Kidney epithelial cell (primary cell): Measurements from ENCODE around the gene MOSPD2. TPM values are rescaled to one million over a fixed set of nuclear protein-coding genes. Genes with fewer than 3 reads are reported as not detected.

ENCODE experiments used
- DNase-seq: peaks from one replicate; pipeline ENCODE4 v3.0.0-alpha.2; 2010; ENCODE audit warnings: low read depth
- H3K27me3 ChIP-seq: 2 replicates; pipeline ENCODE4 v1.6.0; 2011; ENCODE audit warnings: low read length; ENCODE audit not compliant: control insufficient read depth, insufficient read depth
- H3K36me3 ChIP-seq: 2 replicates; pipeline ENCODE4 v1.5.1; 2011; ENCODE audit warnings: low read length; ENCODE audit not compliant: control insufficient read depth, insufficient read depth
- H3K4me3 ChIP-seq: 2 replicates; pipeline ENCODE4 v1.5.1; 2011; ENCODE audit warnings: low read depth, mild to moderate bottlenecking, control low read depth, low read length
- total RNA-seq: library from RNA; depleted of rRNA; stranded (reverse); fragments of >200 nt; gene quantifications from 2 replicates; pipeline ENCODE4 v1.2.3, GENCODE V29; 2015
- TF ChIP-seq, protein P1 (sequence below): IDR thresholded peaks from 2 replicates; pipeline ENCODE4 v1.5.1; 2011; ENCODE audit warnings: mild to moderate bottlenecking, moderate library complexity, low read length, control low read depth, inconsistent platforms; ENCODE audit not compliant: insufficient read depth, poor library complexity, severe bottlenecking

Gene MOSPD2
- total RNA-seq, 1 donor from 2014 or later: 10.3 TPM

DNA sequence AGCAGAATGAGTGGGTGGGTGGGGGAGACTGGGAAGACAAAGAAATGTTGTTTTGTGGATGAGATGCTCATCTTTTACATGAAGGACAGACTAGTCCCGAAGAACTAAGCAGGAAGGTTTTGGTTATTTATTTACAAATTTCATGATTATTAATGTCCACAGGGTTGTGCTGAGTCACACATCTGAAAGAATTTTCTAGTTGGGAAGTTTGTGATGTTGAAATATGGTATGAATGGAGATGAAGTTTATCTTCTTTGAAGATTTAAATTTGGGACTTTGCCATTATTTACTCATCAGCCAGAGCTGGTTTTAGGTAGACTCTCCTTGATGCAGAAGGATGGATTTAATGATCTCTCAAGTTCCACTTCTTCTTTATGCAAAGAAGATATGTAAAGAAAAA lies 75.5 kb downstream of the MOSPD2 start:
- DNase-seq: no peak
- no peaks in the 10 kb centered on the region for H3K36me3 ChIP-seq
- no peak overlapping the region for H3K4me3 ChIP-seq
- H3K27me3 ChIP-seq: no peaks in the 10 kb centered on the region
- TF ChIP-seq, protein P1, sequence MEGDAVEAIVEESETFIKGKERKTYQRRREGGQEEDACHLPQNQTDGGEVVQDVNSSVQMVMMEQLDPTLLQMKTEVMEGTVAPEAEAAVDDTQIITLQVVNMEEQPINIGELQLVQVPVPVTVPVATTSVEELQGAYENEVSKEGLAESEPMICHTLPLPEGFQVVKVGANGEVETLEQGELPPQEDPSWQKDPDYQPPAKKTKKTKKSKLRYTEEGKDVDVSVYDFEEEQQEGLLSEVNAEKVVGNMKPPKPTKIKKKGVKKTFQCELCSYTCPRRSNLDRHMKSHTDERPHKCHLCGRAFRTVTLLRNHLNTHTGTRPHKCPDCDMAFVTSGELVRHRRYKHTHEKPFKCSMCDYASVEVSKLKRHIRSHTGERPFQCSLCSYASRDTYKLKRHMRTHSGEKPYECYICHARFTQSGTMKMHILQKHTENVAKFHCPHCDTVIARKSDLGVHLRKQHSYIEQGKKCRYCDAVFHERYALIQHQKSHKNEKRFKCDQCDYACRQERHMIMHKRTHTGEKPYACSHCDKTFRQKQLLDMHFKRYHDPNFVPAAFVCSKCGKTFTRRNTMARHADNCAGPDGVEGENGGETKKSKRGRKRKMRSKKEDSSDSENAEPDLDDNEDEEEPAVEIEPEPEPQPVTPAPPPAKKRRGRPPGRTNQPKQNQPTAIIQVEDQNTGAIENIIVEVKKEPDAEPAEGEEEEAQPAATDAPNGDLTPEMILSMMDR: no peak

DNA sequence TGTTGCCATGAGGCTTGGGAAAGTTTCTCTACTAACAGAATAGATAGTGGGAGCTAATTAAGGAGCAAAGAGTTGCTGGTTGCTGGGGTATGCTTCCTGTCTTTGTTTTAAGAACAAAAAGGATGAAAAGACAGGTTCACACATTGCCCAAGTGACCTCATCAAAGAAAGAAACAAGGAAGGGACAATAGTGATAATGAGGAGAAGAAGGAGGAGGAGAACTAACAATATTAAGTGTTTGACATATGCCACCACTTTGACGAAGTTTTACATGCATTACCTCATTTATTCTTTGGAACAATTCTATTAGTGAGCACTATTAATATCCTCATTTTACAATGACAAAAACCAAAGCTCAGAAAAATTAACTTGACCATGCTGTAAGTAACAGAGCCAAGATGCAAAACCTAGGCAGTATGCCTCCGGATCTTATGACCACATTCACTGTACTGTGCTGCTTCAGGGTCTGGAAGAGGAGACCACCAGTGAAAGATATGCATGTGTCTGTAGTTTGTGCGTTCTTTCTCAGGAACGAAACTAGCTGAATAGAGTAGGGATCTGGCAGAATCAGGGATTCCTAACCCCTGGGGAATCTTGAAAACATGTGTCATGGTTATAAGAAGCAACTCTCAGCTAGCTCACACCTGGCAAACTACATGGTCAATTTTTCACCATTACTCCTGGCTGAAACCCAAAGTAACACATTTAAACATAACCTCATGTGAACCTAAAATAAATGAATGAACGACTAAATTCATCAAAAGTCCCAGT lies 83.8 kb downstream of the MOSPD2 start:
- DNase-seq: no peak
- Histone ChIP-seq H3K36me3 (no peaks in the 10 kb centered on the region), H3K27me3 (no peaks in the 10 kb centered on the region), H3K4me3 (no peak overlapping the region)
- TF ChIP-seq, protein P1: no peak

DNA sequence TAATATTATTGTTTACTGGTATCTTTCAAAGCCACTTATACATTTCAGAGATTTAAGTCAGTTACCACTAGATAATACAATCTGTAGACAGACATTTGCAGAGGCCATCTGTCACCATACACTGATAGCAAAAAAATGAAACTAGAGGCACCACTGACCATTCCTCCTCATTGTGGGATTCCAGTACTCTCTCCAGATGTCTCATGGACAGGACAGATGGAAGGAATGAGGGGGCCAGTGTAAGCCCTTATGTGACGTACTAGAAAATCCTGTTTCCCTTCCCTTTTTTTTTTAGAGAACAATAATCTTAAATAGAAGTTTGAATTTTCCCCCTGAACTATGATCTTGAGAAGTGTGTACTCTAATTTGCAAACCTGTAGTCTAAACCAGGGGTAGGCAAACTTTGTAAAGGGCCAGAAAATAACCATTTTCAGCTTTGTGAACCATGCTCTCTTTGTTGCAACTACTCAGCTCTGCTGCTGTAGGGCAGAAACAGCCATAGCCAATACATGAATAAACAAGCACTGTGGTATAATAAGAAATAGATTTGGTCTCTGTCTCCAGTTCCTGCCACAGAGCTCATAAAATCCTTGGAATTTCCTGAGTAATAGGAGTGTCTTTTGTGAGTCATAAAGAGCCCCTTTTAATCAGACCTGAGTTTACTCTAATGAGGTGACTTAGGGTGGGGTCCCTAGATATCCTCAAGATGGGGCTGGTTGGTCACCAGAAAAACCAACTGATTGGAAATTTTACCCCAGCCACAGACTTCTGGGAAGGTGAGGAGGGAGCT lies 90.4 kb downstream of the MOSPD2 start:
- Histone ChIP-seq H3K4me3 (no peak overlapping the region), H3K27me3 (no peaks in the 10 kb centered on the region)
- peak; percentile 9 for DNase-seq

DNA sequence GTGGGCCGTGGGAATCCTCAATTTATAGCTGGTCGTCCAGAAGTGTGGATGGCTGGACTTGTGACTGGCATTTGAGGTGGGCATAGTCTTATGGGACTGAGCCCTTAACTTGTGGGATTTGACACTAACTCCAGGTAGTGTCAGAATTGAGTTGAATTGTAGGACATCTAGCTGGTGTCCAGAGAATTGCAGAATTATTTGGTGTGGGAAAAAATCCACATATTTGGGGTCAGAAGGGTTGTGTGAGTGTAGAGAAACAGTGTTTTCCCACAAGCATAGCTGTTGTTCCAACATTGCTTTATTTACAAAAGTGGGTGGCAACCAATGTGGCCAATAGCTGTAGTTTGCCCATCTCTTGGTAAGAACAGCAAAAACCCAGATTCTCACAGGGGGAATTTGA lies 91.3 kb downstream of the MOSPD2 start:
- DNase-seq: no peak
- TF ChIP-seq, protein P1: no peak
- no peaks in the 10 kb centered on the region for H3K27me3 ChIP-seq
- H3K4me3 ChIP-seq: no peak overlapping the region
- H3K36me3 ChIP-seq: no peaks in the 10 kb centered on the region

More for the DNA sequence above, 90.4 kb downstream of the MOSPD2 start:
- no peaks in the 10 kb centered on the region for H3K36me3 ChIP-seq
- TF ChIP-seq, protein P1: no peak

Other genes starting within 250 kb of the MOSPD2 start
- 0.67 and 2.3 TPM in 2 replicates for gene FANCB, start 352 bp upstream of the MOSPD2 start, total RNA-seq